A673 (cell line): Measurements from ENCODE around the gene FRS3. TPM values are rescaled to one million over a fixed set of nuclear protein-coding genes. Genes with fewer than 3 reads are reported as not detected.

Source experiments
- BruUV-seq: library from RNA; stranded (reverse); fragments of 400-500 nt; replicated peaks from 2 replicates; lab custom pipeline; 2021; lab: Mats Ljungman, UMichigan
- CTCF ChIA-PET: fragments of 300-600 bp; sonication (Branson Sonifier 250); formaldehyde crosslinking; loops from one replicate; lab custom pipeline; 2022; ENCODE audit warnings: antibody characterized with exemption; lab: Charles Lee
- POLR2A ChIA-PET: fragments of 300-600 bp; sonication (Branson Sonifier 250); formaldehyde crosslinking; loops from one replicate; lab custom pipeline; 2022; ENCODE audit warnings: antibody characterized with exemption; ENCODE audit not compliant: low non-redundant PET; lab: Charles Lee
- DNase-seq: peaks from one replicate; pipeline ENCODE4 v3.0.0-alpha.2; 2015; ENCODE audit warnings: low spot score
- H3K27ac ChIP-seq: fragments of 200-600 bp; sonication (generic); 2 replicates; pipeline ENCODE4 v1.5.1; 2016; ENCODE audit warnings: mixed run types, low read depth, mild to moderate bottlenecking, mixed read lengths, antibody characterized with exemption, low read length; ENCODE audit not compliant: poor library complexity, severe bottlenecking
- H3K27me3 ChIP-seq: fragments of 200-600 bp; sonication (generic); replicated peaks from 2 replicates; pipeline ENCODE4 v1.6.1; 2017; ENCODE audit warnings: mixed run types, low read depth, mild to moderate bottlenecking, mixed read lengths, antibody characterized with exemption, low read length; ENCODE audit not compliant: insufficient read depth, poor library complexity
- H3K36me3 ChIP-seq: fragments of 200-600 bp; sonication (generic); 2 replicates; pipeline ENCODE4 v1.6.1; 2016; ENCODE audit warnings: mixed run types, mild to moderate bottlenecking, mixed read lengths, antibody characterized with exemption, low read length; ENCODE audit not compliant: insufficient read depth, poor library complexity, severe bottlenecking
- H3K4me1 ChIP-seq: fragments of 200-600 bp; sonication (generic); 2 replicates; pipeline ENCODE4 v1.6.1; 2017; ENCODE audit warnings: mixed run types, mild to moderate bottlenecking, mixed read lengths, antibody characterized with exemption, low read length; ENCODE audit not compliant: insufficient read depth, poor library complexity, severe bottlenecking
- H3K4me3 ChIP-seq: fragments of 200-600 bp; sonication (generic); 2 replicates; pipeline ENCODE4 v1.5.1; 2016; ENCODE audit warnings: low read depth, mixed run types, mild to moderate bottlenecking, mixed read lengths, low read length; ENCODE audit not compliant: poor library complexity, severe bottlenecking
- H3K9me3 ChIP-seq: fragments of 200-600 bp; sonication (generic); 2 replicates; pipeline ENCODE4 v1.6.1; 2016; ENCODE audit warnings: mixed run types, low read depth, mild to moderate bottlenecking, mixed read lengths, antibody characterized with exemption, low read length; ENCODE audit not compliant: poor library complexity, severe bottlenecking
- EZH2 ChIP-seq: fragments of 200-600 bp; sonication (generic); IDR thresholded peaks from 2 replicates; pipeline ENCODE4 v1.6.1; 2017; ENCODE audit warnings: borderline replicate concordance, low read depth, mild to moderate bottlenecking, mixed read lengths, antibody characterized with exemption, low read length; ENCODE audit not compliant: poor library complexity, severe bottlenecking
- intact Hi-C: fragments of 100-400 bp; cut with micrococcal nuclease; formaldehyde crosslinking; loops from one replicate; pipeline ENCODE4 v1.10.0; 2022; ENCODE audit not compliant: unreplicated experiment
- total RNA-seq: library from RNA; stranded (reverse); gene quantifications from 2 replicates; pipeline ENCODE4 v1.2.3, GENCODE V29; 2021
- TF ChIP-seq, protein P1 (sequence below): fragments of 300-800, 200-600 bp; sonication (generic); conservative IDR thresholded peaks from 2 replicates; pipeline ENCODE4 v1.5.1; 2017; ENCODE audit warnings: low read depth, mild to moderate bottlenecking, antibody characterized with exemption, low read length, moderate library complexity, mixed read lengths

The FRS3 gene
- total RNA-seq, 1 experiment from 2014 or later: 3.0 TPM

DNA sequence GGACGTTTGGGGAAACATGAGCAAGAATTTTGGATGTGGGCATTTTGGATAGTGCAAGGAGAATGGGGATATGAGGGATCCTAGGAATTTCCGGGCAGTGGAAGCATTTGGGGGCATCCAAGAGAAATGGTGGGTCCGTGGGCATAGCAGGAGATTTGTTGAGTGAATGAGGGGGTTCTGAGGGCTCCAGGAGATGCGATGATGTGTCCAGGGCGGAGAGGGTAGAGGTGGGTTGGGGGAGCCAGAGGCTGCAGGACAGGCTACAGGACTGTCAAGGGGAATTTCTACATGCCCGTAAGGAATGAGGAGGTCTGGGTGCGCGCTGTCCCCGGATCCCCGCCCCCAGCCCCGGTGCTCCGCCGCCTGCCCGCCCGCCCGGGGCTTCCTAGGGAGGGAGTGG, 364 bp downstream of the FRS3 start:
- H3K4me3 ChIP-seq: peak overlapping the region; percentile 81
- ChIA-PET POLR2A (interaction anchor here (0.6 kb wide), 1 partner anchor 1150 kb away, joined by 3 read pairs; no protein-coding TSS in a partner anchor), CTCF (interaction anchor here (0.6 to 0.7 kb wide), 2 partner anchors 70 to 265 kb away, joined by 3 to 4 read pairs; no protein-coding TSS in a partner anchor)
- no TSS peak for BruUV-seq
- peaks cover 17% of the 10 kb centered on the region for H3K4me1 ChIP-seq
- DNase-seq: no peak
- no peaks in the 10 kb centered on the region for H3K27me3 ChIP-seq
- peaks cover 14% of the 10 kb centered on the region for H3K36me3 ChIP-seq
- H3K9me3 ChIP-seq: no peaks in the 10 kb centered on the region
- intact Hi-C loops: loop anchor here (10.0 kb wide), 2 partner anchors 75 to 175 kb away; no protein-coding TSS in a partner anchor
- TF ChIP-seq, protein P1, sequence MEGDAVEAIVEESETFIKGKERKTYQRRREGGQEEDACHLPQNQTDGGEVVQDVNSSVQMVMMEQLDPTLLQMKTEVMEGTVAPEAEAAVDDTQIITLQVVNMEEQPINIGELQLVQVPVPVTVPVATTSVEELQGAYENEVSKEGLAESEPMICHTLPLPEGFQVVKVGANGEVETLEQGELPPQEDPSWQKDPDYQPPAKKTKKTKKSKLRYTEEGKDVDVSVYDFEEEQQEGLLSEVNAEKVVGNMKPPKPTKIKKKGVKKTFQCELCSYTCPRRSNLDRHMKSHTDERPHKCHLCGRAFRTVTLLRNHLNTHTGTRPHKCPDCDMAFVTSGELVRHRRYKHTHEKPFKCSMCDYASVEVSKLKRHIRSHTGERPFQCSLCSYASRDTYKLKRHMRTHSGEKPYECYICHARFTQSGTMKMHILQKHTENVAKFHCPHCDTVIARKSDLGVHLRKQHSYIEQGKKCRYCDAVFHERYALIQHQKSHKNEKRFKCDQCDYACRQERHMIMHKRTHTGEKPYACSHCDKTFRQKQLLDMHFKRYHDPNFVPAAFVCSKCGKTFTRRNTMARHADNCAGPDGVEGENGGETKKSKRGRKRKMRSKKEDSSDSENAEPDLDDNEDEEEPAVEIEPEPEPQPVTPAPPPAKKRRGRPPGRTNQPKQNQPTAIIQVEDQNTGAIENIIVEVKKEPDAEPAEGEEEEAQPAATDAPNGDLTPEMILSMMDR: no peak
- TF ChIP-seq EZH2: no peak
- H3K27ac ChIP-seq: peak overlapping the region; percentile 45

GRCh38 chr6:41778895-41779294, 805 bp downstream of the FRS3 start:
- H3K36me3 ChIP-seq: peaks cover 14% of the 10 kb centered on the region
- peaks cover 17% of the 10 kb centered on the region for H3K4me1 ChIP-seq
- TF ChIP-seq, protein P1: no peak
- TF ChIP-seq EZH2: no peak
- no peak overlapping the region for H3K27ac ChIP-seq
- no TSS peak for BruUV-seq
- H3K9me3 ChIP-seq: no peaks in the 10 kb centered on the region
- intact Hi-C loops: loop anchor here (10.0 kb wide), 2 partner anchors 74 to 174 kb away; no protein-coding TSS in a partner anchor
- POLR2A ChIA-PET: no interaction called here
- CTCF ChIA-PET: interaction anchor here (0.7 kb wide), 1 partner anchor 44 kb away, joined by 3 read pairs; no protein-coding TSS in a partner anchor
- H3K27me3 ChIP-seq: no peaks in the 10 kb centered on the region
- peak overlapping the region; percentile 81 for H3K4me3 ChIP-seq
- DNase-seq: no peak

GRCh38 chr6:41777551-41778285, 2.0 kb downstream of the FRS3 start:
- DNase-seq: no peak
- no peaks in the 10 kb centered on the region for H3K9me3 ChIP-seq
- intact Hi-C loops: loop anchor here (10.0 kb wide), 2 partner anchors 73 to 173 kb away; no protein-coding TSS in a partner anchor
- BruUV-seq: no TSS peak
- peaks cover 14% of the 10 kb centered on the region for H3K36me3 ChIP-seq
- no peak overlapping the region for H3K27ac ChIP-seq
- CTCF ChIA-PET: no interaction called here
- POLR2A ChIA-PET: no interaction called here
- H3K4me1 ChIP-seq: peaks cover 17% of the 10 kb centered on the region
- no peak for TF ChIP-seq EZH2
- TF ChIP-seq, protein P1: no peak
- H3K4me3 ChIP-seq: no peak overlapping the region
- no peaks in the 10 kb centered on the region for H3K27me3 ChIP-seq
